ENCODE results near the gene DPH5. TPM values are rescaled to one million over a fixed set of nuclear protein-coding genes. Genes with fewer than 3 reads are reported as not detected.
"Not testable (repeated sequence)": the region's sequence is repeated elsewhere in the genome, so short reads cannot be mapped to it uniquely, and the experiment has no call there.

Gene DPH5
- total RNA-seq, 4 donors from 2014 or later = 12.8 to 23.0 (median 15.5) TPM

- intact Hi-C loops (cut with DNase I; ENCODE audit: low total_unique reads) = no loop called here
- no peak for DNase-seq (ENCODE audit: low spot score in 2 of 2)
- H3K4me3 ChIP-seq (ENCODE audit: low read depth, poor library complexity, severe bottlenecking) = no peak overlapping the region
- TF ChIP-seq POLR2A (IDR thresholded peaks at IDR 0.05) (no peak), CTCF (IDR thresholded peaks at IDR 0.05) (no peak)
These were observed 75.2 kb downstream of the DPH5 start for GRCh38 chr1:100950337-100950736.

GRCh38 chr1:100949515-100950158 is 75.9 kb downstream of the DPH5 start:
- DNase-seq (ENCODE audit: low spot score in 2 of 2) = peak; percentile 31 to 88
- 73 to 77% methylated on average over 9 of the region's 9 CpGs for WGBS, 2 donors

DNA sequence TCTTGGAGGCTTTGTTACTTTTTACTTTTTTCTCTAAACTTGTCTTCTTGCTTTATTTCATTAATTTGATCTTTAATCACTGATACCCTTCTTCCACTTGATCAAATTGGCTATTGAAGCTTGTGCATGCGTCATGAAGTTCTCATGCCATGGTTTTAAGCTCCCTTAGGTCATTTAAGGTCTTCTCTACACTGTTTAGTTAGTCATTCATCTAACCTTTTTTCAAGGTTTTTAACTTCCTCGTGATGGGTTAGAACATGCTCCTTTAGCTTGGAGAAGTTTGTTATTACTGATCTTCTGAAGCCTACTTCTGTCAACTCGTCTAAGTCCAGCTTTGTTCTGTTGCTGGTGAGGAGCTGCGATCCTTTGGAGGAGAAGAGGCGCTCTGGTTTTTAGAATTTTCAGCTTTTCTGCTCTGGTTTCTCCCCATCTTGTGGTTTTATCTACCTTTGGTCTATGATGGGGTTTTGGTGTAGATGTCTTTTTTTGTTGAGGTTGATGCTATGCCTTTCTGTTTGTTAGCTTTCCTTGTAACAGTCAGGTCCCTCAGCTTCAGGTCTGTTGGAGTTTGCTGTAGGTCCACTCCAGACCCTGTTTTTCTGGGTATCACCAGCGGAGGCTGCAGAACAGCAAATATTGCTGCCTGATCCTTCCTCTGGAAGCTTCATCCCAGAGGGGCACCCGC is 76.7 kb downstream of the DPH5 start:
- DNase-seq (ENCODE audit: low spot score in 2 of 2); H3K4me3 ChIP-seq (ENCODE audit: low read depth, poor library complexity, severe bottlenecking); intact Hi-C loops (cut with DNase I; ENCODE audit: low total_unique reads): not testable (repeated sequence)
- 92% methylated on average over 7 of the region's 7 CpGs for WGBS, 2 donors

More at GRCh38 chr1:100949515-100950158, 75.9 kb downstream of the DPH5 start:
- intact Hi-C loops (cut with DNase I; ENCODE audit: low total_unique reads); H3K4me3 ChIP-seq (ENCODE audit: low read depth, poor library complexity, severe bottlenecking): not testable (repeated sequence)

DNA sequence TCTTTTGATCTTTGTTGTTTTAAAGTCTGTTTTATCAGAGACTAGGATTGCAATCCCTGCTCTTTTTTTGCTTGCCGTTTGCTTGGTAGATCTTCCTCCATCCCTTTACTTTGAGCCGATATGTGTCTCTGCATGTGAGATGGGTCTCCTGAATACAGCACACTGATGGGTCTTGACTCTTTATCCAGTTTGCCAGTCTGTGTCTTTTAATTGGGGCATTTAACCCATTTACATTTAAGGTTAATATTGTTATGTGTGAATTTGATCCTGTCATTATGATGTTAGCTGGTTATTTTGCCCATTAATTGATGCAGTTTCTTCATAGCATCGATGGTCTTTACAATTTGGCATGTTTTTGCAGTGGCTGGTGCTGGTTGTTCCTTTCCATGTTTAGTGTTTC is 77.8 kb downstream of the DPH5 start:
- H3K4me3 ChIP-seq (ENCODE audit: low read depth, poor library complexity, severe bottlenecking); intact Hi-C loops (cut with DNase I; ENCODE audit: low total_unique reads); DNase-seq (ENCODE audit: low spot score in 2 of 2): not testable (repeated sequence)
- WGBS, 2 donors = 98 to 100% methylated on average over 3 of the region's 3 CpGs

DNA sequence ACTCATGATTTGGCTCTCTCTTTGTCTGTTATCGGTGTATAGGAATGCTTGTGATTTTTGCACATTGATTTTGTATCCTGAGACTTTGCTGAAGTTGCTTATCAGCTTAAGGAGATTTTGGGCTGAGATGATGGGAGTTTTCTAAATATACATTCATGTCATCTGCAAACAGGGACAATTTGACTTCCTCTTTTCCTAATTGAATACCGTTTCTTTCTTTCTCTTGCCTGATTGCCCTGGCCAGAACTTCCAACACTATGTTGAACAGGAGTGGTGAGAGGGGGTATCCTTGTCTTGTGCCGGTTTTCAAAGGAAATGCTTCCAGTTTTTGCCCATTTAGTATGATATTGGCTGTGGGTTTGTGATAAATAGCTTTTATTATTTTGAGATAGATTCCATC is 79.5 kb downstream of the DPH5 start:
- WGBS, 2 donors = 92 to 95% methylated on average over 3 of the region's 3 CpGs
- H3K4me3 ChIP-seq (ENCODE audit: low read depth, poor library complexity, severe bottlenecking); intact Hi-C loops (cut with DNase I; ENCODE audit: low total_unique reads); DNase-seq (ENCODE audit: low spot score in 2 of 2): not testable (repeated sequence)

GRCh38 chr1:100943533-100943932 is 82.1 kb downstream of the DPH5 start:
- intact Hi-C loops (cut with DNase I; ENCODE audit: low total_unique reads) = no loop called here
- 84 to 94% methylated on average over 1 of the region's 1 CpG for WGBS, 2 donors
- H3K4me3 ChIP-seq (ENCODE audit: low read depth, poor library complexity, severe bottlenecking) = no peak overlapping the region
- TF ChIP-seq POLR2A (IDR thresholded peaks at IDR 0.05) (no peak), CTCF (IDR thresholded peaks at IDR 0.05) (no peak)
- DNase-seq (ENCODE audit: low spot score in 2 of 2) = no peak

GRCh38 chr1:100942304-100943046 is 83.1 kb downstream of the DPH5 start:
- TF ChIP-seq POLR2A (IDR thresholded peaks at IDR 0.05) = no peak
- TF ChIP-seq CTCF (IDR thresholded peaks at IDR 0.05) = no peak
- DNase-seq (ENCODE audit: low spot score in 2 of 2) = no peak
- 76 to 82% methylated on average over 2 of the region's 2 CpGs for WGBS, 2 donors
- intact Hi-C loops (cut with DNase I; ENCODE audit: low total_unique reads) = no loop called here
- no peak overlapping the region for H3K4me3 ChIP-seq (ENCODE audit: low read depth, poor library complexity, severe bottlenecking)

Measured in lower leg skin (tissue), 4 donors.